NCI-H1105 (cell line): ENCODE results near the gene ODAM.
"Not testable (repeated sequence)": the region's sequence is repeated elsewhere in the genome, so short reads cannot be mapped to it uniquely, and the experiment has no call there.

Source experiments
- DNase-seq: peaks from one replicate; lab custom pipeline; 2025; lab: John Stamatoyannopoulos, UW

Gene ODAM

DNA sequence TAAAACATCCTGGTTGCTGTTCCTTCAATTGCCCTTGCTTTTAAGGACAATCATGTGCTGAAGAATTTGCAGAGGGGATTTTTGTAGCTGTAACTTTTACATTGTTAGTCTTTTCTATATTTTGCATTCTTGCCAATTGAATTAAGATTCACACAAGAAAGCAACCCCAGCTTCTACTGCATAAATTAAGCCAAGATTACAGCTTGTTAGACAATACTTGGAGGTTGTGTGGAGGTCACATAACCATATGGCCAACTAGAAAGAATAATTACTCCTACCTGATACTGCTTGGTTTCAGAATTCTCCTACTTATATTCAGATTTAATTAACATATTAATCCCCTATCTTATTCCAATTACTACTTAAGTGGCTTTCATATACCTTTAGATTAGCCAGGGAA, 26.3 kb downstream of the ODAM start:
- not testable (repeated sequence) for DNase-seq

DNA sequence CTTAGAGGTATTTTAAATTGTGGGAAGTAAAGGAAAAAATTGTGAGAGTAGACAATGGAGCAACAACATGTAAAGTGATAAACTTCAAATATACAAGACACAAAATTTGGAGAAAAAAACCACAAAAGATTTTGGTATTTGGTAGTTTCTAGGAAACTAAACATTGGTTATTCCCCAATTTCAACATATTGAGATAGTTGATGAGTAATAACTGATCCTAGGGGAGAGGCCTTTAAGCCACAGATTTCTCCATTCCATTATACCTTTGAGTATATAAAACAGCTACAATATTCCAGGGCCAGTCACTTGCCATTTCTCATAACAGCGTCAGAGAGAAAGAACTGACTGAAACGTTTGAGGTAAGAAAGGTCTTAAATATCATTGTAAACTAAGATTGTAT, 30.3 kb downstream of the ODAM start, which contains the start of gene FDCSP:
Gene FDCSP (plus strand): TSS at position 301 of the 400 bp plus-strand sequence. CDS start 5,071 bp downstream, outside the sequence.
- no peak for DNase-seq

DNA sequence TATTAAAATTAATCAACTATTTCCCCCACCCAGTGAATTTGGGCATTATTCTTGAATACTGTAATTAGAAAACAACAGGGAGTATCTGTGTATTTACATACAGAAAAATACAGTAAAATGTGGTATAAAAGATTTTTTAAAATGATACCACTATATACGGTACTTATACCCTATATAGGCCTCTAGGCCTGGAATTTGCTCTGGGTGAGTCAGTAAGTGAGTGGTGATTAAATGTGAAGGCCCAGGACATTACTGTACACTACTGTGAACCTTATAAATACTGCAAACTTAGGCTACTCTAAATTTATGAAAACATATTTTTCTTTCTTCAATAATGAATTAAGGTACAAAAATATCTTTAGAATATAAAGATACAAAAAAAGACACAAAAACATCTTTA, 40.6 kb downstream of the ODAM start:
- no peak for DNase-seq

DNA sequence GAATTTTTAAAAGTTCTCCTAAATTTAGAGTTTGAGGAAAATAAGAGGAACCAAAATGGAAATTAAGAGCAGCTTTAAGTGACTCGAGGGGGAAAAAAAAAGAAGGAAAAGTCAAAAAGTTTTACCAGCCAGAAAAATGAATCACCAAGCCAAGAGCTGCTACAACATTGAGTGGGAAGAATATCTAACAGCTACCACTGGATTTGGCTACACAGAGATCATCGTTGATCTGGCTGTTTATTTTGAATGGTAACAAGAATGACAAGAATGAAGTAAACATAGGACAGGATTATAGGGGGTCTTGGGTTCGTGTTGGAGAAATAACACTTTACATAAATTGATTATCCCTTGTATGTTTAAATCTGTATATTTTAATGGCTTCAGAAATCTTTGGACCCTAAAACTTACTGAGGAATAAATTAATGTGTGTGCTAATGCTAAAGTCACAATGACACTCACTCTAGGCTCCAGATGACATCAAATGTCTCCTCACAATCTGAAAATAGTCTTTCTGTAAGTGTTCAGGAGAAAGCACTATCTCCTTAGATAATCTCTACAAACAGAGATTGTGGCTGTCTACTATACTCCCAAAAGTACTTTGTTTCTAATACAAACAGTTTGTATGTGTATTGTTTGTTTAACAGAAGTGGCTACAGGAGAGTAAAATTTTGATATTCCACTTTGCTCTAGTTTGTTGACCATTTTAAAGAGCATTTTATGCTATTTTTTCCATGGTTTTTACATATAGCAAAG, 43.8 kb downstream of the ODAM start:
- DNase-seq = no peak

DNA sequence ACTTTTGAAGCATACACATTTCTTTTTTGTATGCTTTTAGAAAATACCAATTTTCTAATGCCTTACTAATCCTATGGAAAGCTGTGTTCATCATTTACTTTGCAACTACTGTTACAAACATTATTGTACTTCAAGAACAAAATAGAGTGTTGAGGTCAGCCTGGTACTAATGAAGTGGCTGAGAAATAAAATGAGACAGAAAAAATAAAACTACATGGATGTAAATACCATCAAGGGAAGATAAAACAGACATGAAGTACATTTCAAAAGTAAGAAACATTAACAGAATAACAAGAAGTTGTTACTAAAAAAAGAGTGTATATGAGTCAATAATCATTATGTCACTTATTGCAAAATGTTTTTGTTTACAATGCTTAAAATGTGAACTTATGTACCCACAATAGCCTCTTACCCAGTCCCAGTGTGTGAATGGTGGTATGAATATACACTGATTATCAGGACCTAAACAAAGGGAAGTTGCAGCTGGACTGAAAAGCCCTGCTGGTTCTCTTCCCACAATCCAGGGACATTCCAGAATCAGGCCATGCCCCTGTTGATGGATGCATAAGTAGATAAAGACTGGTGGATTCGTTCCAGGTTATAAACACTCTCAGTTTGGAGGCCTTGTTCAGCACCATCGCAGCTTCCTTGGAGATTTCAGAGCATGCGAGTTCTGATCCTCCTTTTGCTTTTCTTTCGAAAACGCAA, 44.5 kb downstream of the ODAM start:
- DNase-seq = no peak

DNA sequence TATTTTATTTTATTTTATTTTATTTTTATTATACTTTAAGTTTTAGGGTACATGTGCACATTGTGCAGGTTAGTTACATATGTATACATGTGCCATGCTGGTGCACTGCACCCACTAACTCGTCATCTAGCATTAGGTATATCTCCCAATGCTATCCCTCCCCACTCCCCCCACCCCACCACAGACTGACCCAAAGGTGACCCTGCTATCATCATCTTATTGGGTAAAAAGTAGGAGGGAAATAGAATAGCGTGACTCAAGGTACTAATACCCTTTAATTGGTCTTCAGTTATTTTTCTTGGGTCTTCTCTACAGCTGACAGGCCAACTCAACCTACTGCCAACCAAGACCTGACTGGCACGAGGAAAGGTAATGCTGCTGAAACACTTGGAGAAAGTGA, 46.8 kb downstream of the ODAM start, which contains the start of gene CSN3:
Gene CSN3 (plus strand): TSS at position 301 of the 400 bp plus-strand sequence. CDS start 2,223 bp downstream, outside the sequence.
- not testable (repeated sequence) for DNase-seq

DNA sequence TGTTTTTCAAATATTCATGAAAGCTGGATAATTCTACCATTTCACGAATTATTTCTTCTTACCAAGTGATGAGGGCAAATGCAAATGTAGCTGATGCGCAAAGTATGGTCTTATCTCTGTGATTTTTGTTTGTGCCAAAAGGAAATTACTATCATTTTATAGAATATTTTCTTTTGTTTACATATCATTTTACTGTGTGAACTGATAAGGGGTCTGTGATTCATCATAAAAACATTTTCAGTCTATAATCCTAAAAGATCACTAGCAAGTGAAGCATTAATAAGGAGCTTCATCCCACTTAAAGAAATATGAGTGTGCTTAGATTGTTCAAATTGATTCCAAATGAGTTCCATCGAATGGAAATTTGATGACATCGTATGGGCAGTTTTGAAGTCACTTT, 47.6 kb downstream of the ODAM start:
- no peak for DNase-seq

DNA sequence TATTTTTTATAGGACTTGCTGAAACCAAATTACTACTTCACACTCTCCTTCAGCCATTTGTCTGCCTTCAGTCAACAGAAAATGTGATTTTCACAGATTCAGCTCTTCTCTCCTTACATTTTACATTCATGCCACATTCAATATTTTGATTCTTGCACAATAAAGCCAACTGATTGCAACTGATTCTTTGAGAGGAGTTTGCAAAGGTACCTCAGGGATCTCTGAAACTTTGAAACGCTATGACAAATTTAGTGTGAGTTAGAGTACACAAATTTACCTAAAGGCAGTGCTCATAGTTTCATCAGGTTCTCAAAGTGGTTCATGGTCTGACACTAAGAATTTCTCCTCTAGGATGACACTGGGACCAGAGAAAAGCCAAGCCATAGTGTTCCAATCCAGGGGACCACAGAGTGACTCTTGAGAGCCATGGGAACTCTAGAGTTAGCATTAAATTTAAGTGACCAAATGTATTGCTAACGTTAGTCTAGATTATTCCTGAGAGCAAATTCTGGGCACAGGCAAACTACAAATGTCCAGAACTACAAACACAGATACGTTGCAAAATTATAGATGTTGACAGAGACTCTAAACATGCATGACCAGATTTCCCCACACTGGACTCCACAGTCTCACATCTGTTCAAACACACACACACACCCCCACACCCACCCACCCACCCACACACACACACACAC, 55.9 kb downstream of the ODAM start:
- DNase-seq = no peak

DNA sequence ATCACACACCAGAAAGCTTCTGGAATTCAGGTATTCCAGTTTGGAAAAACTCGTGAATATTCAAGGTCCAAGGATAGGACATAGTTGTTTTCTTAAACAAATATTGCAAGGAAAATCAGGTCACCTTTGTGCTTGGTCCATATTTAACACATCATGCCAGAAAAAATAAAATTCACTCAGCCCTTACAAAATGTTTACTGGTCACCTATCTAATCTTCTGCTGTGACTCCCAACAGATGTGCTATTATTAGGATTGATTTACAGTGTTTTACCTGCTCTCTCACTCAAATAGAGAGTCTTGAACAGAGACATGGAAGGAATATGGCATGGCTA, 56.4 kb downstream of the ODAM start:
- no peak for DNase-seq
